Fibroblast of peridontal ligament (primary cell): ENCODE measurements around the gene WDR49.

Experiments used
- DNase-seq: peaks from one replicate; pipeline ENCODE4 v3.0.0-alpha.2; 2010; ENCODE audit errors: extremely low read depth

WDR49 gene

DNA sequence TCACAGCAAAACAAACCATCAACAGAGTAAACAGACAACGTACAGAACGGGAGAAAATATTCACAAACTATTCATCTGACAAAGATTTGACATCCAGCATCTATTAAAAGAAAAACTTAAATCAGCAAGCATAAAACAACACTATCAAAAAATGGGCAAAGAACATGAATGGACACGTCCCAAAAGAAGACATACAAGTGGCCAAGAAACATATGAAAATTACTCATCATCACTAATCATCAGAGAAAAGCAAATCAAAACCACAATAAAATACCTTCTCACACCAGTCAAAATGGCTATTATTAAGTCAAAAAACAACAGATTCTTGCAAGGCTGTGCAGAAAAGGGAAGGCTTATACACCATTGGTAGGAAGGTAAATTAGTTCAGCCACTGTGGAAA, 166.2 kb downstream of the WDR49 start:
- no peak for DNase-seq

DNA sequence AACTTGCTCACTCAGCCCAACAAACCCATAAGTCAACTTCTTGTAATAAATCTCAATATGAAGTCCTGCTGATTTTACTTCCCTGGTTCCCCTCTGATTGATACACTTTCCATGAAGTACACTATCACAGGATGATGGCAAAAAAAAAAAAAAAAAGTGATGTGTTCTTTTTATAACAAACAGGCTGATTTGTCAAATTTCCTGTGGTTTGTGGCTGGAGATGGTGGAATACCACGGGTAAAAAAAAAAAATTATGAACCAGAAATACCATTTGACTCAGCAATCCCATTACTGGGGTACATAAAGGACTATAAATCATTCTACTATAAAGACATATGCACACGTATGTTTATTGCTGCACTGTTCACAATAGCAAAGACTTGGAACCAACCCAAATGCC, 169.2 kb downstream of the WDR49 start:
- no peak for DNase-seq

DNA sequence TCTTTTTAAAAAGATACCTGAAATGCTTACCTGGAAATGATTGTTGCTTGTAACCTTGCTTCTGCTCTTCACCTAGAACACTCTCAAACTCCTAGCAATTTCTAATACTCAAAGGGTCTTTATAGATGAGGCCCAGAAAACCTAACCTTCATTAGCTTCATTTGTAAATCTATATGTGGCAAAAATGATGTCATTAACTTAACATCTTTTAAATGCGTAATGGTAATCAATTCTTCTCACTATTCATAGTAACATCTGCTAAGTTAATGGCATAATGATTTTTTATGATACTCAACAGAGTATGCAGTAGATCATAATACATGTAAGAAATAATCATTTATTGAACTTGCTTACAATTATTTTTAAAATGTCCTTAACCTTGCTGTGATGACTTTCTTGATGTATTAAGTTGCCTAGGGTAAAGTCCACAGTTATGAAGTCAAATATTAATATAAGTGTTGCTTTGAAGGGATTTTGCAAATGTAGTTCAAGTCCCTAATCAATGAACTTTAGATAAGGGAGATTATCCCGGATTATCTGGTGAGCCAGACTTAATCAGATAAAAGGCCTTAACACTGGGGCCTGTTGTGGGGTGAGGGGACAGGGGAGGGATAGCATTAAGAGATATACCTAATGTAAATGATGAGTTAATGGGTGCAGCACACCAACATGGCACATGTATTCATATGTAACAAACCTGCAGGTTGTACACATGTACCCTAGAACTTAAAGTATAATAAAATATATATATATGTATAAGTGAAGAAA, 169.8 kb downstream of the WDR49 start:
- DNase-seq = no peak

DNA sequence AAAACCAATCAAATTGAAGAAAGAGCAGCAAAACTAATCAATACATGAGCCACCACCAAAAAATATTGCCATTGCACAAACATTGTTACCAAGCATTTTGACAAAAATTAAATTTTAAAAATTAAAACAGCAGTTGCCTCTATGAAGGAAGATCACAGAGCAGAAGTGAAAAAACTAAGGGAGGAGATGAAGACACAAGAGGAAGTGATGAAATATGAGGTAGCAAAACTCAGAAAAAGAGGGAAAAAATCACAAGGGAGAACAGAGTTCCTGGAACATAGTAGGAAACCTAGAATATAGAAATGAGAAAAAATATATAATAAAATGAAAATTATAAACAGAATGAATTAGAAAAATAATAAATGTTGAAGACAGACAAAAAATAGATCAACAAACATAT, 172.6 kb downstream of the WDR49 start:
- DNase-seq = no peak

DNA sequence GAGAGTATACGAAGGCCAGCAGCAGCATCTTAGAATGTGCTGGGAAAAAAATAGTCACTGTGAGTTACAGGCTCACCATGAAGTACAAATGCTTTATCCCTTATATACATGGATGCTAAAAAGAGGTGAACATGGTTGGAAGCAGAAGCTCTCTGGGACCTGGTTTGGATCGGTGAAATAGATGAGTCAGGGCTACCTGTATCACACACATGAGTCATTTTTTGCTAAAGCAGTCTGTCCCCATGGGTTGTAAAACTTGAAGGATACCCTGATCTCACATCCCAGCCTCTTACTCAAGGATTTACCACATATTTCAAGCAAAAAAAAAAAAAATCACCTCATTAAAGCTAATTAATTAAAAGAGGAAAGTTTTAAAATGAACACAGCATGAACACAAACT, 173.0 kb downstream of the WDR49 start:
- no peak for DNase-seq

DNA sequence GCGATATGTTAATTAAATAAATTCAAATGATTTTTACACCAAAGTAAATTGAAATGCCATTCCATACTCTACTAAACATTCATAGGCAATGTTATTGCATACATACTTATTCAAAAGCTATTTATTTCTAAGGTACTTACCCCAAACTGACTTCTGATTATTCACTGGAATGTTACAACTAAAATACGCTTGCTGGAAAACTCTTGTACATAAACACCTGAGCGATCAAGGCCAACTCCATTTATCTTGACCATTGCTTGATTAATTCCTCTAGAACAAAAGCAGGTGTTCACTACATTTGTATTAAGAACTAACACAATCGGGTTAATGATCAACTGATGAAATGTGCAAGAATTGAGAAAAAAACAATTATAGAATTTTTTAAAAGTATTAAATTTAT, 179.9 kb downstream of the WDR49 start, which contains the start of gene SERPINI2:
SERPINI2 (minus strand) TSS at position 180 of the 400 bp plus-strand sequence. CDS start 2,208 bp downstream, outside the sequence.
- DNase-seq = no peak

DNA sequence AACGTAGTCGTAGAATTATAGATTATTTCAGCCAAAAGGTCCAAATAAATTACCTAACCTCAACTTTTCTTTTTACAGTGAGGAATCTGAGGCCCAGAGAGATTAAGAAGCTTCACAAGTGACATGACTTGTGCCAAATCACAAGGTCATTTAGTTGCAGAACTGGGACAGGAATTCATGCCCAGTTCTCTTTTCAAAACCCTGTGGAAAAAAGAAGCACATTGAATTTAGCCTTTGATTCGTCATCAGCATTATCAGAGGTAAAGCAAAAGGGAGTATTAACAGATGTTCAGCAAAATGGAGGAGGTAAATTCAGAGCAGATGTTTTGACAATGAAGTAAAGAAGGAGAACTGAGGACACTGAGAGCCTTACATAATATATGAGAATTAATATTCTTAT, 184.4 kb downstream of the WDR49 start:
- no peak for DNase-seq

DNA sequence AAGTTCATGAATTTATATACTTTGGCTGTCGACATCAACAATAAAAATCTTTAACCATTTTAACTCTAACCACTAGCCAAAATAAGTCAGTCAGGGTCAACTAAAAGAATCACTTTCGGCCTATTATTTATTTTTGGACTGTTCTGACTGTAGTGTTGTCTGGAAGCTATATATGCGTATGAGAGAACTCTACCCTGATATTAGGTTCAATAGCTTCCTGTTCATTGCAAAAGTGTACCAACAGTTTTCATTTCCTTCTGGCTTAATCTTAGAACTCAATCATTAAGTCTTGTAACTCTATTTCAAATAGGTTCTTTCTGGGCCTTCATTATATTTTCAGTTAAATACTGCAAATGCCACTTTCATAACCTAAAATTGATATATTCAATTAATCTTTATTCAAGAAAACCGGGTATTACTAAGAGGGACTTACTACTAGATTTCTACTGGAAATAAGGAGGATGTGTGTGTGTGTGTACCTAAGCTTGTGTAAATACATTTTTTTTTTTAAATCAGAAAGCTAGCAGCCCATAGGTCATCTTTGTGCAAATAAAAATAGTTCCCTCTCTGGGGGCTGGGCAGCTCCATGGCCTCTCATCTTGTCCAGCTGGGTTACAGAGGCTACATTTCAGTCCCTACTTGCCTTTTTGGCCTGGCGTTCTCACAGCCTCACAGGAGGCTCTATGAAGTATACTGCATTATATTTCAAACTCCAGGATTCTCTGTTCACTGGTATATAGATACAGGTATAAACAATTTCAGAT, 185.7 kb downstream of the WDR49 start:
- no peak for DNase-seq

DNA sequence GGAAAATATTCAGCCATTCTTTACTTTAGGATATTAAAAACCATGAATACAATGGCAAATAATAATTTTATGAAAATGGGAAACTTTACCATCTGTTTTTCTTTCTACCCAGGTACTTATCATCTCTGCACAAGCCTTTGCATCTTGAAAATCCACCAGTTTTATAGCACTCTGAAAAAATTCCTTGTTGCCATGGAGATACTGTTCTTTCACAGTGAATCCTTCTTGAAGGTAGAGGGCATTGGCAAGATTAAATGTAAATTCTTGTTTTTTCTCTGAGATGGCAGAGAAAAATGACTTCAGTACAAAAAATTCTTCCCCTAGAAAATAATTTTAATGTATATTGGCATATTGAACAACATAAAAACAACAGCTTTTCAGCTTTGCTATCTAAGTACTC, 186.8 kb downstream of the WDR49 start:
- no peak for DNase-seq

DNA sequence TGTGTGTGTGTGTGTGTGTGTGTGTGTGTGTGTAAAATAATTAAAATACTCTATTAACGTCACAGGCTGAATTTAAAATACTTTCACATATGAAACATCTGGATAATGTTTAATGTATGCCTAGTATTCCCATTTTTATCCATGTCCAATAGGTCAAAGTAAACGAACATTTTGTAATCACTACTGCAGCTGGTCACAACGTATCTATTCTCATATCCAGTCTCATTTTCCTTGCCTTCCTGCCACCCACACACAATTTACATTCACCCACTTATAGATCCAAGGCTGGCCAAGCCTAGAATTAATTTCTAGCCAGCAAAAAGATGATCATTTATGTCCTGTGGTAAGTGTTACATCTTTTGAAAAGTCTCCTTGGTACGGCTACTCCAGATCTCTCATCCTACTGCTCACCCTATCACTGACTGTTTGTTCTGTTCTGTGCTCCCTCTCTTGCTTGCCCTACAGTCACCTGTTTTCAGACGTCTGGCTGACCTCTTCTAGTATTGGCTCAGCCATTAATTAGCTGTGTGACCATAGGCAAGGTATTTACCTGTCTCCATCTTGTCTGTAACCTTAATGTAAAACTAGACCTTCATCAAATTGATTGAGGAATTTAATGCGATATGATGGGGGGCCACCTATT, 197.5 kb downstream of the WDR49 start:
- DNase-seq = no peak

DNA sequence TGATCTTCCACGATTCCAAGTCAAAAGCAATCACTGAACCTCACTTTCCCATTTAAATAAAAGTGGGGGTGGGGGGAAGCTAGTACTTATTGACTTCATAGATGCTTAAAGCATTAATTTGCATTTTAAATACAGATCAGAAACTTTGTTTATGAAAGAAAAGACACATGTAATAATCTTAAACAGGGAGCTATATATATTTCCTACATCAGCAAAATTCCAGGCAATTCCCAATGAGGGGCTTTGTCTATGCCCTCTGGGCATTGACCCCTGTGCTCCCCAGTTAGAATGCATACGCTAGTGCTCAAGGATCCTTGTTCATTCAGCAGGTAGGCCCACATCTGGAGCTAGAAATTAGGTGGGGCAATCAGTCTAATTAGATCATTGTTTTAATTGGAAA, 199.9 kb downstream of the WDR49 start:
- DNase-seq = no peak

DNA sequence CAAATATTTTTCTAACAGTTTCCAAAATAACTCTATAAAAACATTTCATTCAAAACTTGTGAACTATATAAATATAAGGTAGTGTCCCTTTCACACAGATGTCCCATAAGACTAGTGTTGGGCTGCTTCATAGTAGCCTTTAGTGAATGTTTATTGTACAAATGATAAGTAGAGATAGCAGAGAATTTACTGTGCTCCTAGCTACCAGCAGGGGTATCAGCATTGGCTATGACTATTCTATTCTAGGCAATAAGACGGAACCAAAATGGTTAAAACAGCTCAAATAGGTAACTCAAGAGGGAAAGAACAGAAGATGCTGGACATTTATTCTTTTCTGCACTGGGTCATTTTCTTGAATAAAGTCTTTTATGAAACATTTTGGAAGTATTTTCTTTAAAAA, 202.5 kb downstream of the WDR49 start:
- DNase-seq = no peak

DNA sequence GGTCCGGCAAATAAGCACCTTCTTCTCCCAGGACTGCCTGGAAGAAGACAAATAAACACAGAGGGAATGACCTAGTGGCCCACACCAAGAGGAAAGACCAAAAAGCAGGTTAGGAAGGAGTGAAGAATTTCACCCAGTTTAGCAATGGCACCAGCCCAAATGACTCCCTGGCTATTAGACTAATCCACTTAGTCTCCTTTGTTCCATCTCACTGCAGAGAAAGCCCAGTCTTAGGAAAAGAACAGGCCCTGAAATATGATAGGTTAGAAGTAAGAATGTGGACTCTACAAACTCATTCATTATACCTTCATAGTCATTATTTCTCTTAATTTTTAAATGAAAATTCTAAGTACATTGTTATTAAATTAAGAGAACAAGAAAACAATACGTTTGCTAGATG, 203.1 kb downstream of the WDR49 start:
- DNase-seq = no peak

DNA sequence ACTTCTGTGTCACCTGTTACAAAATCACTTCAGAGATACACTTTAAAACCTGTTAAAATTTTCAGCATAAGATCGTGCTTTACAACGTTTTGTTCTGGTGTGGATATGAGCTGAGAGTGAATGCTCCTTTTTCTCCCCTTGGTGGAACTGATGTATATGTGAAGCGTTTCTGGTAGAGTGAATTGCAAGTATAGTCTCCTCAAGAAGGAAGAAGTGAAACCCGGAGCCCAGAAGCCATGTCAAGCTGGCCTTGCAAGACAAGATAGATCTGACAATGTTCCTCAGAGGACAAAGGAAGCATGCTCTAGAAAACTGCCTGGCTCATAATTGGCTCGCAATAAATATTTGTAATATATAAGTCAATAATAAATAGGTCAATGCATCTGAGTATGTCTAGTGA, 203.5 kb downstream of the WDR49 start:
- DNase-seq = no peak

DNA sequence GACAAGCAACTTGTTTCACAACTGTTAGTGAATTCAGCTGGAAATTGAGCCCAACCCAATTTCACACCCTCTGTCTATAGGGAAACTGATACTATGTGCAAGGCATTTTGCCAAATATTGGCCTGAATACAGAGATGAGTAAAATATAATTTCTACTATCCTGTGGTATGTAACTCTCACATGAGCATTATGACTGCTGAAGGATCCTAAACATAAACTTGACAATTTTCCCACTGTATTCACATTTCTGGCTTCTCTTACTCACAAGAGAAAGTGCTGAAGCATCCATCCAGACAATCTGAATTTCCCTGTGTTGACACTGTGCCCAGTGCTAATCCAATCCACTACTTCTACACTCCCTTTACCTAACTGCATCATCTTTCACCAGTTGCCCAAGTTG, 208.3 kb downstream of the WDR49 start:
- no peak for DNase-seq

DNA sequence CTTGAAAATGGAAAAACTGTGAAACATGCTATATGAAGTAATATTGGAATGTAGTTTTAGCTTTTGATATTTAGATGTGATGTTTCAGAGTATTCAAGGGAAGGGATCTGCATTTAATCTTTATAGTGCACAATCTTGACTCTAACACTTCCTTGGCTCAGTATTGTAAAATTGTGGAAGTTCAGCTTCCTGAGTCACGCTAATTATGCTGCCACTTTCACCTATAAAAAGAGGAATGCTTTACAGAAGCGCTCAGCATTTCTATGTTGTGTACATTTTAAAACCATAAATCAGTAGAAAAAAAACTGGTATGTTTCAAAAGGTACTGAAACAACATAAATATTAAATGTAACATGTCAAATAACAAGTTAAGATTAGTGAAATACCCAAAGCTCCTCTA, 212.5 kb downstream of the WDR49 start:
- DNase-seq = no peak

DNA sequence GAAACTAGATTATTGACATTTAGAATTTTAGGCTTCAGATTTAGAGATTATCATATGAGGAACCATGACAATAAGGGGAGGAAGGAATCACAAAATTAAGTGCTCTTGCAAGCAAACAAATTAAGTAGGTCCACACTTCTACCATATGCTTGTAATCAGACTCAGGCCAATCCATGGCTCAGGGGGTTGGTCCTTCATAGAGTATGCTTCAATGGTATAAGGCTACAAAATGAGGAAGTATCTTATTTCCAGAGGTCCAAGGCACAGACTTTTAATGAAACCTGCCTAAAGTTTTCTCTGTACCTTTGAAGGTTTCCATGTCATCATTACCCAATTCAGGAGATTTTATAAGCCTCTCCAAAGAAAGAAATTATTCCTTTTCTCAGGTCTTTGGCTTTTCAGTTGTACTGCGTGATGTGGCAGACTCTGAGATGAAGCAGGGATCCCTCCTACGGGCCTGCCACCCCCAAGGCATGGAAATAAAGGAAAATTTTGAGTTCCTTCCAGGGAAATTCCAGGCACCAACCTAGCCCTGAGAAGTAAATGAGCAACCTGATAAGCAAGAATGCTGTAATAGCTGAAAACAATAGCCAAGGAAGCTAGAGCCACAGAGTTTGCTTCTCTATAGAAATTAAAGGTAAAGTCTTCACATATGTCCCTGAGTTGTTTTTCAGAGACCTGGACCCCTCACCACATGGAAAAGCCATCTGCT, 216.2 kb downstream of the WDR49 start:
- DNase-seq = no peak
